Transverse colon (tissue), 4 donors: Measurements from ENCODE around the gene HDAC9. TPM values are rescaled to one million over a fixed set of nuclear protein-coding genes. Genes with fewer than 3 reads are reported as not detected.

Experiments used
- DNase-seq: peaks from one replicate; pipeline ENCODE4 v3.0.0-alpha.2; 2019
- H3K27ac ChIP-seq, 4 donors: fragments of 200-600 bp; sonication (generic); 2 replicates each; pipeline ENCODE4 v1.5.1; 2016 to 2018; ENCODE audit warnings: inconsistent platforms in 4 of 4
- H3K27me3 ChIP-seq: fragments of 200-600 bp; sonication (generic); 2 replicates; pipeline ENCODE4 v1.5.1; 2017; ENCODE audit warnings: inconsistent platforms
- H3K36me3 ChIP-seq, 4 donors: fragments of 200-600 bp; sonication (generic); 2 replicates each; pipeline ENCODE4 v1.5.1; 2017 to 2019; ENCODE audit warnings: inconsistent platforms in 4 of 4
- H3K4me1 ChIP-seq, 4 donors: fragments of 200-600 bp; sonication (generic); 2 replicates each; pipeline ENCODE4 v1.5.1; 2017 to 2020; ENCODE audit warnings: inconsistent platforms in 4 of 4
- H3K4me3 ChIP-seq, 4 donors: fragments of 200-600 bp; sonication (generic); 1 replicate in 1 of 4; 2 replicates in 3 of 4; pipeline versions ENCODE4 v1.5.1 to v1.6.1; 2017 to 2019; ENCODE audit warnings: inconsistent platforms in 4 of 4
- H3K9me3 ChIP-seq, 2 donors: fragments of 200-600 bp; sonication (generic); 2 replicates each; pipeline ENCODE4 v1.5.1; 2017 to 2019; ENCODE audit warnings: inconsistent platforms in 2 of 2
- EP300 ChIP-seq: sonication (generic); formaldehyde crosslinking; IDR thresholded peaks from one replicate; pipeline ENCODE4 v1.6.1; 2017; ENCODE audit warnings: antibody characterized with exemption, low read depth
- POLR2A ChIP-seq: fragments of 450-650 bp; IDR thresholded peaks from one replicate; pipeline ENCODE4 v1.6.1; 2016; ENCODE audit warnings: antibody characterized with exemption, mild to moderate bottlenecking, moderate library complexity
- POLR2AphosphoS5 ChIP-seq, 3 donors: sonication (generic); formaldehyde crosslinking; IDR thresholded peaks; one replicate each; pipeline ENCODE4 v1.6.1; 2016; ENCODE audit warnings: antibody characterized with exemption in 3 of 3
- WGBS, 2 donors: methylation state at CpG; one replicate each; pipeline ENCODE4 v1.1.5; 2018; ENCODE audit warnings: low coverage in 1 of 2; 5-methylcytosine and 5-hydroxymethylcytosine counted together
- in situ Hi-C, 4 donors: fragments of 200-750 bp; cut with MboI; loops; one replicate each; pipeline versions ENCODE4 v1.15.0 to v1.15.1; 2017; ENCODE audit warnings: low sequenced_read_pairs in 3 of 4, low pct_ligation_motif_present in 1 of 4, low pct_unique_long_range_greater_than_20kb in 1 of 4
- intact Hi-C: fragments of 100-400 bp; cut with DNase I; formaldehyde crosslinking; loops from one replicate; pipeline ENCODE4 v1.15.1; 2023; ENCODE audit warnings: low total_unique reads
- total RNA-seq, 4 donors: library from RNA; depleted of rRNA; stranded (reverse); fragments of >200 nt; gene quantifications; one replicate each; pipeline ENCODE4 v1.1.0, GENCODE V29; 2016
- TF ChIP-seq, protein P1 (sequence below), 5 experiments: fragments of 200-600 bp in 3 of 5; fragments of 450-650 bp in 2 of 5; sonication (generic) in 3 of 5; IDR thresholded peaks; 1 replicate in 2 of 5; 2 replicates in 3 of 5; pipeline ENCODE4 v1.5.1; 2016 to 2017; ENCODE audit warnings: antibody characterized with exemption in 5 of 5, inconsistent platforms in 3 of 5, mild to moderate bottlenecking in 2 of 5, moderate library complexity in 1 of 5

The HDAC9 gene
- total RNA-seq, 4 donors from 2014 or later, result 6.0 to 47.5 (median 33.7) TPM

DNA sequence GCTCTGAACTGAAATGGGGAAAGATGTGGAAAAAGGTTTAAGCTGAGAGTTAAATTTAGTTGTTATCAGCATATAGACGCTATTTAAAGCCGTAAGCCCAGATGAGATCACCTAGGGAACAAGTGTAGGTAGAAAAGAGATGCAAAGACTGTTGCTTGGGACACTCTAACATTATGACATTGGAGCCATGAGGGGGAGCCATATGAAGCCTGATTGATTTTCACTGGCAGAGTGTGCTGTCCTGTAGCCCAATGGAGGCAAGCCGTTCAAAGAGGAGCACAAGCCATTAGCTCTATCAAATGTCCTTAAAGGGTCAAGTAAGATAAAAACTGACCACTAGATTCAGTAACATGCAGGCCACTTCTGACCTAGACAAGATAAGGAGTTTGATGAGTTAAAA is 398.6 kb downstream of the HDAC9 start:
- H3K36me3 ChIP-seq, result no peaks in the 10 kb centered on the region
- no peak for TF ChIP-seq POLR2AphosphoS5 (IDR thresholded peaks at IDR 0.05)
- no peak for TF ChIP-seq POLR2A
- H3K9me3 ChIP-seq, result no peaks in the 10 kb centered on the region
- H3K4me3 ChIP-seq, result no peak overlapping the region
- intact Hi-C loops, result no loop called here
- WGBS, 2 donors, result 94 to 96% methylated on average over 3 of the region's 3 CpGs
- H3K4me1 ChIP-seq, result no peaks in the 10 kb centered on the region
- H3K27ac ChIP-seq, result no peak overlapping the region
- in situ Hi-C loops, result no loop called here
- DNase-seq, result no peak
- no peaks in the 10 kb centered on the region for H3K27me3 ChIP-seq

DNA sequence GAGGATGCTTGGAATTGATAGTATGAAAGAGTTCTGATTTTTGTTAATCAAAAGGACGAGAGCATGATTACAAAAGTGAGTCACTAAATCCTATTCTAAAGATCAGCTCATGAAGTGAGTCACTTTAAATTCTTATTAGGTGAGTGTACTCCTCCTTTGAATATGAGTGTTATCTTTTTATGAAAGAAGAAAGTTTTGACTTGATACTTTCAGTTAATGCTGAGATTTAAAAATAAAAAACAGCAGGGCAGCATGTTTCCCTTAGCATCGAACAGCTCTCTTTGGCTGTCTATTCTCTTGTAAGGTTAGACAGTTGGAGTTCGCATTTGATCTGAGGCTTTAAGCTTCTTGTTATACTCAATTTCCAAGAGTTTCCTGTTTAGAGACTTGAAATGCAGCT is 399.9 kb downstream of the HDAC9 start:
- H3K4me1 ChIP-seq, result no peaks in the 10 kb centered on the region
- in situ Hi-C loops, result no loop called here
- no peak overlapping the region for H3K27ac ChIP-seq
- H3K9me3 ChIP-seq, result no peaks in the 10 kb centered on the region
- no peak overlapping the region for H3K4me3 ChIP-seq
- no peaks in the 10 kb centered on the region for H3K36me3 ChIP-seq
- no peaks in the 10 kb centered on the region for H3K27me3 ChIP-seq
- TF ChIP-seq, protein P1, sequence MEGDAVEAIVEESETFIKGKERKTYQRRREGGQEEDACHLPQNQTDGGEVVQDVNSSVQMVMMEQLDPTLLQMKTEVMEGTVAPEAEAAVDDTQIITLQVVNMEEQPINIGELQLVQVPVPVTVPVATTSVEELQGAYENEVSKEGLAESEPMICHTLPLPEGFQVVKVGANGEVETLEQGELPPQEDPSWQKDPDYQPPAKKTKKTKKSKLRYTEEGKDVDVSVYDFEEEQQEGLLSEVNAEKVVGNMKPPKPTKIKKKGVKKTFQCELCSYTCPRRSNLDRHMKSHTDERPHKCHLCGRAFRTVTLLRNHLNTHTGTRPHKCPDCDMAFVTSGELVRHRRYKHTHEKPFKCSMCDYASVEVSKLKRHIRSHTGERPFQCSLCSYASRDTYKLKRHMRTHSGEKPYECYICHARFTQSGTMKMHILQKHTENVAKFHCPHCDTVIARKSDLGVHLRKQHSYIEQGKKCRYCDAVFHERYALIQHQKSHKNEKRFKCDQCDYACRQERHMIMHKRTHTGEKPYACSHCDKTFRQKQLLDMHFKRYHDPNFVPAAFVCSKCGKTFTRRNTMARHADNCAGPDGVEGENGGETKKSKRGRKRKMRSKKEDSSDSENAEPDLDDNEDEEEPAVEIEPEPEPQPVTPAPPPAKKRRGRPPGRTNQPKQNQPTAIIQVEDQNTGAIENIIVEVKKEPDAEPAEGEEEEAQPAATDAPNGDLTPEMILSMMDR (IDR thresholded peaks at IDR 0.05), result no peak
- TF ChIP-seq POLR2AphosphoS5 (IDR thresholded peaks at IDR 0.05), result no peak
- no peak for TF ChIP-seq POLR2A
- WGBS, 2 donors, result 63 to 64% methylated on average over 3 of the region's 3 CpGs
- intact Hi-C loops, result no loop called here
- no peak for DNase-seq

DNA sequence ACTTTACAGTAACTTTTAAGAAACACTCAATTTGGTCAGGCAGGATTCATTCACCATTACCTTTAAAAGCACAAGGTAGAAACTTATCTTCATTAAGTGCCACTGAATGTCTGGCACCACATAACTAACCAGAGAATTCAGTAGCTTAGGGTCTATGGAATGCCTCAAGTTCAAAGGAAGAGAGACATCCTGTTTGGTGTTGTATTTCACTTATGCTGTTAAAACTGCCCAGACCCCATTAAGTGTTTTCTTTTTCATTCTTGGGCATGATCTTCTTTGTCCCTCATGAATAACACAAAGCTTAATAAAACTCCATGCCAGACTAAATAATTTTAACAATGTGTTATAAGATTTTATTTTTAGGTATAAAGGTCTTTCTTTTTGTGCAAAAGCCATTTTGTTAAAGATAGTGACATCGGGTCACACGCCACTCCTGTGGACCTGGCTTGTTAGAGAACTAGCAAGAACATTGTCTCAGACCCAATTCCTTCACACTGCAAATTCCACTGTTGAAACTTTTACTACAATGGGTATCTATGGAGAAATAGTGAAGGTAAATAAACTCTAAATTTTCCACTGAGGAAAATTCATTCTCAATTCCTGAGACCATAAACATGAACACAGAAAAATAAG is 400.9 kb downstream of the HDAC9 start:
- Histone ChIP-seq H3K36me3 (no peaks in the 10 kb centered on the region), H3K27me3 (no peaks in the 10 kb centered on the region), H3K4me3 (no peak overlapping the region), H3K27ac (no peak overlapping the region), H3K9me3 (no peaks in the 10 kb centered on the region), H3K4me1 (no peaks in the 10 kb centered on the region)
- no peak for DNase-seq
- 83 to 88% methylated on average over 2 of the region's 2 CpGs for WGBS, 2 donors
- intact Hi-C loops (no loop called here), in situ Hi-C loops (no loop called here)
- TF ChIP-seq POLR2A (no peak), POLR2AphosphoS5 (IDR thresholded peaks at IDR 0.05) (no peak), EP300 (no peak)
- TF ChIP-seq, protein P1 (IDR thresholded peaks at IDR 0.05), result no peak

DNA sequence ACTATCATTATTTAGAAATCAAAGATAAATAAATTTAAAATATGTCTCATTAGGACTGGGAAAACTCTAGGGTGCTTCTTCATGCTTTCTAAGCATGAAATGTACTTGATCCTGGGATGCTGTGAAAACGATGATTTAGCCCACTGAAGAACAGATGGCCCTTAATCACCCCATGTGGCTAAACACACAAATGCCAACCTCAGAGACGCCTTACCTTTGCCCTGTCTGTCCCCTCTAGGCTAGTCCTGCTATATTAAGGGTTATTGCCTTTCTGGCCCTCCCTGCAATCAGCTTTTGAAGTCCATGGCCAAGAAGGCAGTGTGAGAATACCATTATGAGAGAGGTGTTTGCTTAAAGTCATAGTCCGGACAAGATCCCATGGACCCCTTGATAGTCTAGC is 404.7 kb downstream of the HDAC9 start:
- Histone ChIP-seq H3K27ac (no peak overlapping the region), H3K27me3 (no peaks in the 10 kb centered on the region), H3K36me3 (no peaks in the 10 kb centered on the region), H3K4me1 (no peaks in the 10 kb centered on the region), H3K4me3 (no peak overlapping the region), H3K9me3 (no peaks in the 10 kb centered on the region)
- TF ChIP-seq POLR2A, result no peak
- TF ChIP-seq EP300, result no peak
- TF ChIP-seq, protein P1 (IDR thresholded peaks at IDR 0.05), result no peak
- no peak for TF ChIP-seq POLR2AphosphoS5 (IDR thresholded peaks at IDR 0.05)
- DNase-seq, result no peak
- in situ Hi-C loops (no loop called here), intact Hi-C loops (no loop called here)
- 45% methylated on average over 3 of the region's 3 CpGs; no CpG with 5 or more reads in 1 of the 2 donors for WGBS, 2 donors

DNA sequence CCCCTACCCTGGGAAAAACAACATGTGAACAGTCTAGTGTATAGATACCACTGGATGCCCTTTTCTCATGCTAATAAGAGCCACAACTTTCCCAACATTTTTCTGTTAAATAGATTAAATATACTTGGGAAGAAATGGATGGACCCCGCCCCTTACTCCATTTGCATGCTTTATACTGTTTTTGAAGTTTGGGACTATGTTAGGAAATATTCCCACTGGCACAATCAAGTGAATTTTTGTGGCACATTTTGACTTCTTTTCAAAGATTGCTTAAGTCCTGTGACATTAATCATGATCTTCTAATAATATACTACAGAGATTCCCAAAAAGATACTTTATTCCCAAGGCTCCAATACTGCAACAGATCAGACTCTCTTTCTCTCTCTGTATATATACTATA is 405.3 kb downstream of the HDAC9 start:
- no peaks in the 10 kb centered on the region for H3K4me1 ChIP-seq
- no peak for DNase-seq
- in situ Hi-C loops (no loop called here), intact Hi-C loops (no loop called here)
- no peak for TF ChIP-seq POLR2A
- TF ChIP-seq, protein P1 (IDR thresholded peaks at IDR 0.05), result no peak
- no peak for TF ChIP-seq POLR2AphosphoS5 (IDR thresholded peaks at IDR 0.05)
- TF ChIP-seq EP300, result no peak
- no peak overlapping the region for H3K27ac ChIP-seq
- WGBS, 2 donors, result 66 to 90% methylated on average over 1 of the region's 1 CpG
- H3K9me3 ChIP-seq, result no peaks in the 10 kb centered on the region
- no peak overlapping the region for H3K4me3 ChIP-seq
- no peaks in the 10 kb centered on the region for H3K36me3 ChIP-seq
- no peaks in the 10 kb centered on the region for H3K27me3 ChIP-seq
